Ovary (tissue), 3 donors: ENCODE results near the gene BAZ2B.

Experiments
- POLR2A ChIP-seq: fragments of 450-650 bp; IDR thresholded peaks from one replicate; pipeline ENCODE4 v1.6.1; 2017; ENCODE audit warnings: antibody characterized with exemption, mild to moderate bottlenecking, moderate library complexity
- TF ChIP-seq, protein P1 (sequence below), 3 donors: fragments of 450-650 bp in 2 of 3; fragments of 200-600 bp in 1 of 3; IDR thresholded peaks; one replicate each; pipeline versions ENCODE4 v1.5.1 to v1.8.0; 2016 to 2022; ENCODE audit warnings: antibody characterized with exemption in 3 of 3, mild to moderate bottlenecking in 1 of 3
- donor health status: DM: no; HTN: no; CAD: no.

DNA sequence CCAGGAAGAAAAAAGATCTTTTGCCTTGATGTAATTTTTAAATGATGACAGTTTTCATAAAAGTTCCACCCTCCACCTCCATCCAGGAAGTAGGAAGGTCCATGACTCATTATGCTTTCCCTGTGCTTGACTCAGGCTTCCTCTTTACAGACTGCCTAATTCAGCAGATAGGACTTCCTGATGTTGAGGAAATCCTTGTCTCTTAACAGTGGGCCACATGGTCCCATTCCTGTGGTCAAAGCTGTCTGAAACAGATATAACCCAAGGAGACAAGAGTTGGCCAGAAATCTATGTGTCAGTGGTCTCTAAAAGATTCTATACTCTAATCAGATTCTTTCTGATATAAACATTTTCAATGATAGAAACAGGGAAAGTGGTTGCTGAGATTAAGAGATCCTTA is 119.1 kb downstream of the BAZ2B start:
- TF ChIP-seq, protein P1, sequence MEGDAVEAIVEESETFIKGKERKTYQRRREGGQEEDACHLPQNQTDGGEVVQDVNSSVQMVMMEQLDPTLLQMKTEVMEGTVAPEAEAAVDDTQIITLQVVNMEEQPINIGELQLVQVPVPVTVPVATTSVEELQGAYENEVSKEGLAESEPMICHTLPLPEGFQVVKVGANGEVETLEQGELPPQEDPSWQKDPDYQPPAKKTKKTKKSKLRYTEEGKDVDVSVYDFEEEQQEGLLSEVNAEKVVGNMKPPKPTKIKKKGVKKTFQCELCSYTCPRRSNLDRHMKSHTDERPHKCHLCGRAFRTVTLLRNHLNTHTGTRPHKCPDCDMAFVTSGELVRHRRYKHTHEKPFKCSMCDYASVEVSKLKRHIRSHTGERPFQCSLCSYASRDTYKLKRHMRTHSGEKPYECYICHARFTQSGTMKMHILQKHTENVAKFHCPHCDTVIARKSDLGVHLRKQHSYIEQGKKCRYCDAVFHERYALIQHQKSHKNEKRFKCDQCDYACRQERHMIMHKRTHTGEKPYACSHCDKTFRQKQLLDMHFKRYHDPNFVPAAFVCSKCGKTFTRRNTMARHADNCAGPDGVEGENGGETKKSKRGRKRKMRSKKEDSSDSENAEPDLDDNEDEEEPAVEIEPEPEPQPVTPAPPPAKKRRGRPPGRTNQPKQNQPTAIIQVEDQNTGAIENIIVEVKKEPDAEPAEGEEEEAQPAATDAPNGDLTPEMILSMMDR (IDR thresholded peaks at IDR 0.05) = no peak
- no peak for TF ChIP-seq POLR2A
